HS-27A (cell line): ENCODE measurements around the gene ADCK2.
"Not testable (repeated sequence)": the region's sequence is repeated elsewhere in the genome, so short reads cannot be mapped to it uniquely, and the experiment has no call there.

Experiments used
- DNase-seq: peaks from one replicate; pipeline ENCODE4 v3.0.0-alpha.2; 2012; ENCODE audit warnings: low read depth, missing footprints

The ADCK2 gene

DNA sequence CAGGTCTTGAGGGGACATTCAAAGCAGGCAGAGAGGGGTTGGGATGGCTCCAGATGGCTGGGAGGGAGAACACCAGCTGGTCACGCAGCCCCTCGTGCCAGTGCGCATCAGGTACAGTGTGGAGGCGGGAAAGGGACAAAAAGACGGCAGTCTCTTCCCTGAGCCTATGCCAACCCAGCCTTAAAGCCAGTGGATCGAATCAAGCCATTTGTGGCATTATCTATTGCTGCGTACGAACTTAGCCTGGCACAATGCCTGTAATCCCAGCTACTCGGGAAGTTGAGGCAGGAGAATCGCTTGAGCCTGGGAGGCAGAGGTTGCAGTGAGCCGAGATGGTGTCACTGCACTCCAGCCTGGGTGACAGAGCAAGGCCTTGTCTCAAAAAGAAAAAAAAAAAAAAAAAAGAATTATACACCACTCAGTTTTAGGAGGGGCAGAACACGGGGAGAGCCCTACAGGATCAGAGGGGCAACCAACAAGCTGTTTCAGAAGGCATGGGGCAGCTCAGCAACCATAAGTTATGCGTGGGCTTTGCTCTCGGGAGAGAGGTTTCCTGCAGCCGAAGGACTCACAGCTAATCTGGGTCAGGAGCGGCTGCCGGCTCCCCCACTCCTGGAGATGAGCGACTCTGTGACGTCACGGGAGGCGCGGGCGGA, 23.4 kb downstream of the ADCK2 start:
- no peak for DNase-seq

DNA sequence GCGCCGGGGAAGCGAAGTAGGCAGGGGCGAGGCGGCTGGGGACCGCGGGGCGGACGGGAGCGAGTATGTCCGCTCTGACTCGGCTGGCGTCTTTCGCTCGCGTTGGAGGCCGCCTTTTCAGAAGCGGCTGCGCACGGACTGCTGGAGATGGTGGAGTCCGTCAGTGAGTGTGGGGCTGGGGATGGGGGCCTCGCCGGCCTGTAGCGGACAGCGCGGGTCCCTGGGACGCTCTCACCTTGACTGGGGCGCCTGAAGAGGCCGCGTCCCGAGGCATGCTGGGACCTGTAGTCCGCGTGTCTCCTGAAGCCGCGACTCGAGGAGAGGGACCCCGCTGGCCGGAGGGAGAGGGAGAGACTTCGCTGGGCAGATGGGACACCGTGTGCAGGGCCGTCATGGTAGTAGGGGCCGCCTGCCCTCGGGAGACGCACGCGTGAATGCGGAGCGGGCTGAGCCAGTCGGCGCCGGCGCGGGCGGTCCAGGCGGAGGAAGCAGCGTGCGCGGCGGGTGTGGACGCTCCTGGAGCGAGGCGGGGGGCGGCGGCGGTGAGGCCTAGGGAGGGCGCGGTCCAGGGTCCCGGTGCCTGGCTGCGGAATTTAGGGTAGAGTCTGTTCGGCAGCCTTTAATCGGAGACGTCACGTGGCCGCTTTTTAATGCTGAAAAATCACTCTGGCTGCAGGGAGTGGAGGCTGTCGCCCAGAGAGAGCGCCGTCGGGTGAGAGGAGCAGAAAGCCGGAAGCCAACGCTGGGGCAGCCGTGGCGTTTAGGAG, 24.1 kb downstream of the ADCK2 start, which contains the start of gene NDUFB2:
NDUFB2 (plus strand) TSS at position 29 of the 767 bp plus-strand sequence; CDS start at position 66, 37 bp downstream.
- DNase-seq = peak; percentile 64

DNA sequence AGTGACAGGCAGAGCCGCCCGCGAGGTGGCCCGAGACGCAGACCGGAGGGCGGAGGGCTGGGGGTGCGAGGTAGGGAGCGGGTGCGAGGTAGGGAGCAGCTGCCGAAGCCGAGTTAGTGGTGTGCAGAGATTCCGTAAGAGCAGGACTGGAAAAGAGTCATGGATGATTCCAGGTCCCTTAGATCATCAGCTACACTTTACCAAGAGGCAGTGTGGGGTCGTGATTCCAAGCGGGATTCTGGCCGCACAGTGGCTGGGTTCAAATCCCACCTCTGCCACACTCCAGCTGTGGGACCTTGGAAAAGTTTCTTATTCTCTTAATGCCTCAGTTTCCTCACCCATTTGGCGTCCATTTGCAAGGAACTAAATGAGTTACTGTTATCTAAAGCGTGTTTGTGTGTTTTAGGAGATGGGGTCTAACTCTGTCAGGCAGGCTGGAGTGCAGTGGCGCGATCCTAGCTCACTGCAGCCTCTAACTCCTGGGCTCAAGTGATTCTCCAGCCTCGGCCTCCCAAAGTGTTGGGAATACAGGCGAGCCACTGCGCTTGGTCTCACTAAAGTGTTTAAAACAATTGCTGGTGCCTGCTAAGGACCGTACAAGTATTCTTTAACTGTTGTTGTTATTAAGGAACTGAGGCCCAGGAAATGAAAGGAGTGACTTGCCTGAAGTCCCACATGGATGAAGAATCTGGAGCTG, 24.9 kb downstream of the ADCK2 start:
- DNase-seq = no peak

DNA sequence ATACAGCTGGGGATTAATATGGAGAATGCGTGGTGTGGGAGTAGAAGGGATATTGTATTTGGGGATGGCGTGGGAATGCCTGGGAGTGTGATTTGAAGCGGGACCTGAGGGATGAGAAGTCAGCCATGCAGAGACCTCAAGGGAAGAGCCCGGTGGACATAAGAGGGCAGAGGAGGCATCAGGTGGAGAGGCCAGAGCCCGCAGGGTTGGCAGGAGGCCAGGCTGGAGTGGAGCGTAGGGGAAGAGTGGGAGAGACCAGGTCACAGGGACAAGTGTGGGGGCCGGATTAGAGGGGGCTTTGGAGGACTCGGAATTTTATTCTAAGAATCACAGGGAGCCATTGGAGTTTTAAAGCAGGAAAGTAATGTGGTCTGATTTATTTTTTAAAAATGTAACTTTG, 25.7 kb downstream of the ADCK2 start:
- no peak for DNase-seq

DNA sequence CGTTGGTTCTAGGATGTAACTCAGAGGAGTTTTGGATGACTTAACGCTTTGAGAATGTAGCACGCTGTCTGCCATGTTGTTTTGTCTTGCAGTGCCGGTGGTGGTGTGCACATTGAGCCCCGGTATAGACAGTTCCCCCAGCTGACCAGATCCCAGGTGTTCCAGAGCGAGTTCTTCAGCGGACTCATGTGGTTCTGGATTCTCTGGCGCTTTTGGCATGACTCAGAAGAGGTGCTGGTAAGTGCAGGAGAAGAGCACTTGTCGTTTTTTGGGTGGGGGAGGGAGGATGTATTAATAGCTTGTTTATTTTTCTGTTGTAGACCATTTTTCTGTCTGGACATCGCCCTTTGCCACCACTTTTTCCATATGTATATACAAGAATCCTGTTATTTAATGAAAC, 30.0 kb downstream of the ADCK2 start:
- DNase-seq = no peak

DNA sequence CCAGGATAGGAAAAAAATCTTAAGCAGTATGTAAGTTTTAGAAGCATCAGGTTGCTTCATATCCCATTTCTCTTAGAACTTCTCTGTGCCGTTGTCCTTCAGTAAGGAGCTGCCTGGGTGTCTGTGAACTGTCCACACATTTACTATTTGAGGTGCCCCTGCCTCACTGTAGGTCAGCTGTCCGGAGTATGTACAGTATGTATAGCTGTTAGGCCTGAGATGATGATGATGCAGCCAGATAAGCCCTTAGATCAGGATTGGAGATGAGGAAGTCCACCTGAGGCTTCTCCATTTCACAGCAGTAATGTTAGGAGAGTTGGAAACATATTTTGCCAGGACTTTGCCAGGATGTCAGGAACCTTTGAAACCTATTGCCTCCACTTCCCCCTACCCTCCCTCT, 31.5 kb downstream of the ADCK2 start:
- DNase-seq = no peak

DNA sequence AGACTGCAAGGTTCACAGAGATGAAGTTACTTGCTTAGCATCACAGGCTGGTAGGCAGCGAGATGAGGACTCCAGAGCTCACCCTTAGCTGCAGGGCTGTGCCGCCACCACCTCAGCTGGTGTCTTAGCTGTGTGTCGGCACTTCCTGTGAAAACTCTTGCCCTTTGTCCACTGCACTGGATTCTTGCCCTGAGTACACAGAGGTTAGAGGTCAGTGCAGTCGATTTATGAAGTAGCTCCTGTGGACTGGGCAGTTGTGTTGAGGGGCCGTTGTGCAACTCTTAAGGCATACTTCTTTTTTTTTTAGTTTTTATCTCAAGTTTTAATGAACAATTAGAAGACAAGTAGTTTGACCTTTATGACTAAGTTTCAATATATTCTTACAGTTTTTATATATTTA, 34.4 kb downstream of the ADCK2 start:
- DNase-seq = no peak

DNA sequence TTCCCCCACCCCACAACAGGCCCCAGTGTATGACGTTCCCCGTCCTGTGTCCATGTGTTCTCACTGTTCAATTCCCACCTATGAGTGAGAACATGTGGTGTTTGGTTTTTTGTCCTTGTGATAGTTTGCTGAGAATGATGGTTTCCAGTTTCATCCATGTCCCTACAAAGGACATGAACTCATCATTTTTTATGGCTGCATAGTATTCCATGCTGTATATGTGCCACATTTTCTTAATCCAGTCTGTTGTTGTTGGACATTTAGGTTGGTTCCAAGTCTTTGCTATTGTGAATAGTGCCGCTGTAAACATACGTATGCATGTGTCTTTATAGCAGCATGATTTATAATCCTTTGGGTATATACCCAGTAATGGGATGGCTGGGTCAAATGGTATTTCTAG, 36.0 kb downstream of the ADCK2 start:
- DNase-seq = not testable (repeated sequence)

DNA sequence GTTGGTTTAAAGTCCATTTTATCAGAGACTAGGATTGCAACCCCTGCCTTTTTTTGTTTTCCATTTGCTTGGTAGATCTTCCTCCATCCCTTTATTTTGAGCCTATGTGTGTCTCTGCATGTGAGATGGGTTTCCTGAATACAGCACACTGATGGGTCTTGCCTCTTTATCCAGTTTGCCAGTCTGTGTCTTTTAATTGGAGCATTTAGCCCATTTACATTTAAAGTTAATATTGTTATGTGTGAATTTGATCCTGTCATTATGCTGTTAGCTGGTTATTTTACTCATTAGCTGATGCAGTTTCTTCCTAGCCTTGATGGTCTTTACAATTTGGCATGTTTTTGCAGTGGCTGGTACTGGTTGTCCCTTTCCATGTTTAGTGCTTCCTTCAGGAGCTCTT, 39.6 kb downstream of the ADCK2 start:
- DNase-seq = not testable (repeated sequence)

DNA sequence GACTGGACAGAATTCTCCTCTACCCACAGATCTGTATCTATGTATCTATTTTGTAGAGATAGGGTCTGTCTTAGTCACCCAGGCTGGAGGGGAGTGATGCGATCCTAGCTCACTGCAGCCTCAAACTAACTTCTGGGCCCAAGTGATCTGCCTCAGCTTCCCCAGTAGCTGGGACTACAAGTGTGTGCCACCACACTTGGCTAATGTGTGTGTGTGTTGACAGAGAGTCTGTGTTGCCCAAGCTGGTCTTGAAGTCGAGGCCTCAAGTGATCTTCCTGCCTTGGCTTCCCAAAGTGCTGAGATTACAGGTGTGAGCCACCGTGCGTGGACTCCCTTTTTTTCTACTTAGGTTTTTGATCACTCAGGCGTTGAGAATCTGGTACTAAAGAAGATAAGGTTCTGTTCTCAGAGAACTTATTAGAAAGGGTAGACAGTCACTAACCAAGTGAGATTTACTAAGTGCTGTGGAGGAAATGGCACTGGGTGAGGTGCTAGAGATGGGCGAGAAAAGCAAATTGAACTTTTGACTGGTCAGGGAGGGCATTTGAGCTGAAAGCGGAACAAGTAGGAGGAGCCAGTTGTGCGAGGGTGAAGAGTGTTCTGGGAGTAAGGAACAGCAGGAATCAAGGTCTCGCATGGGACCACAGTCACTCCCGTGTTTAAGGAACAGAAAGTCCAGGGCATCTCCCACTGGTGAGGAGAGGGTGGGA, 41.7 kb downstream of the ADCK2 start:
- no peak for DNase-seq

DNA sequence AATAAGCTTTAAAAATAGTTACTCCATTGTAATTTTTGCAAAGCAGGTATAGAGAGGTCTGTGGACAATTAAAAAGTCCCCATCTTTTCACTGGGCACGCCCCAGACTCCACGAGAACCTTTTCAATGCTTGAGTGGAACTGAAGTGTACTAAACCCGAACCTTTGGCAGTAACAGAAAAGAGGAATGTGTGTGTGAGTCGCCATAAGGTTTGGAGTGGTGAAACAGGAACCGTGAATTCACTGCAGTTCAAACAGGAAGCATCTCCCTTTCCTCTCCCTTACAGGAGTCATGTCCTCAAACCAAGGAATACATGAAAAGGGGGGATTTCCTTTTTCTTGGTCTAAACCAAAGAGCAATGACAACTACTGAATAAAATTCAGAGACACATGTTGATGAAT, 47.0 kb downstream of the ADCK2 start:
- no peak for DNase-seq

DNA sequence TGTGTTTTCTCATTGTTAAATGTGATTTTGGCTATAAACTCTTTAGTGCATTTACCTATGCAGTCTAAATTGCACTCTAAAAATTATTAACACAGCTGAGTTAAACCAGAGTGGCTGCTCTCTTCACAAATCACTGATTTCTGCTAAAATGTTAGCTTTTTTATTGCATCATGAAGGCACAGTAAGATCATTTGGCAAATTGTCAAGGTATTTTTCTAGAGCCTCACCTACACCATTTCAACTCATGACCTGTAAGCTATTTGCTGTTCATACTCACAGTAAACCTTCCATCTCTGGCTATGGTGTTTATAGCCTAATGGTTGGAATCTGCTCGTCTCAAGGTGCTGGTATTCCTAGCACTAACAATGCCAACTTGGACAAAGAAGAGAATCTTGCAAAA, 49.5 kb downstream of the ADCK2 start:
- no peak for DNase-seq

DNA sequence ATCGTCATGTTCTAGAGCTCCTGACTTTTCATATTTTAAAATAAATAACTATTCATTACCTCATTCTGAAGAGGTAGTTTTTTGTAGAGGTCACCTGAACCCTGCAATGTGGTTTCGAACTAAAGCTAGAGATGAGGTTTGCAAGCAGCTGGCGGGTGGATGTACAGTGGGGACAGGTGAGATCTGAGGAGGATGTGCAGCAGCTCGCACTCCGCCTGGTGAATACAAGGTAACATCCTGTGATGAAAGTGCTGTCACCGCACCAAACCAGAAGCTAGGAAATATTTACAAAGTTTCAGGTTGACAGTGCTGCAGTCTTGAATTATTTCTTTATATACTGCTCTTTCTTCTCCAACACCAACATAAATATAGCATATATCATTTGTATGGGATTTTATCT, 50.3 kb downstream of the ADCK2 start:
- no peak for DNase-seq

DNA sequence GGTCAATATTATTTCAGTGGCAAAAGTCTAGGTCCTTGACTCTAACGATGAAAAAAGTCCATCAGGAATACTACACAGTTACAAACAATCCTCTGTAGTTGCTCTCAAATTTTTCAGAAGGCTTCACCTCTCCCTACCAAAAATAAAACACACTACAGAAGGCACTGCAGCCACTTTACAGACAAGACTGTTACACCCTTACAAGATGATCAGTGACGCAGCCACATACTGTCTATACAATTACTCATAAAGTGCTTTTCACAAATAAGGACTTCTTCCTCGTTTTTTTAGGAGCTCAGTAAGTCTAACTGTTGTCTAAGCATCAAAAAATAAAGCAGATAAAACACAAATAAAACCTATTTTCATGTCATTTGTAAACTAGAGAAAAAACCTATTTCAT, 50.8 kb downstream of the ADCK2 start:
- no peak for DNase-seq

DNA sequence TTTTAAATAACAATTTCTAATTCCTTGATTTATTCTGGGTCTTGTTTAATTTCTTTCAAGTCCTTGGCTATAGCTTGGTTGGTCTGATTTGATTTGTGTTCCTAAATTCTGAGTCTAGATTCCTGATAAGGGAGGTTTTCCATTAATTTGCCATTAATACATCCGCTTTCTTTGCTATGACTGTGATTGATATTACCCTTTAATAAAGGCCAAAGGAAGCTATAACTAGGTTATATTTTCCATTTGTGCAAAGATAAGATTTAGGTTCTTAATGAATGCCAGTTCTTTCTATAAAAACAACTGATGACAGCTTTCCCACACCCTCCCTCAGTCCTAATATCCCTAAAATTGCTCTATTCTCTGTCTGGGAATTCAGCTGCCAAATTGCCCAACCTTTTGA, 52.0 kb downstream of the ADCK2 start:
- DNase-seq = no peak

DNA sequence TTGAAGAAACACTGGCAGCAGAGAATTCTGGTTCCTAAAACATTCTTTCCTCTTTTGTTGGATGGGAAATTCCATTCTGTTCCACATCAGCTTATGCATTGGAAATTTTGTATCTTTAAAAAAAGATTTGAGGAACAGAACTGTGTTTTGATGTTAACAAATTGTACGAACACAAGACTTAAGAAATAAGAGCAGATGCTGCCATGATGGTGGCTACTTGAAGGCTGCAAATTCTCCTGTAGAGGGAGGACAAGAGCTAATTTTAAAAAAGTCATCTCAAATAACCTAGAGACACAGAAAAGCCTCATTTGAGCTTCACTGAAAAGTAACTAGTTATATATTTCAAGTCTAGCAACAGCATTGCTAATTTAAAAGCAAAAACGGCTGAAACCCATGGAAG, 53.5 kb downstream of the ADCK2 start:
- DNase-seq = no peak

DNA sequence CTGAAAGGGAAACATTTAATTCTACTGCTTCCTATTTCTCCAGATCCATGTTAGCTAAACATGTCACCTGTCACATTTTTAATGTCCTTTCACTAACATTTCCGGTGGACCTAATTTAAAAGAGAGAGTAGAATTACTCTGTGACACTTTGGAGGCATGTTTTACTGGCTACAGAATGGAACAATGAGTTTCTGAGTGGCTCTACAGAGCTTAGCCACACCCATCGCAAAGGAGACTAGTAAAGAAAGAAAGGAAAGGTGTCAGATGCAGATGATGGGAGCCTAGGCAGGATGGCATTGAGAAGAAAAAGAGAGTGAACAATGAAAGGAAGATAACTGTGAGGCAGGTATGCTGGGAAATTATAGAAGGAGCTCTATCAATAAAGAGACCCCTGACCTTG, 59.7 kb downstream of the ADCK2 start:
- no peak for DNase-seq

DNA sequence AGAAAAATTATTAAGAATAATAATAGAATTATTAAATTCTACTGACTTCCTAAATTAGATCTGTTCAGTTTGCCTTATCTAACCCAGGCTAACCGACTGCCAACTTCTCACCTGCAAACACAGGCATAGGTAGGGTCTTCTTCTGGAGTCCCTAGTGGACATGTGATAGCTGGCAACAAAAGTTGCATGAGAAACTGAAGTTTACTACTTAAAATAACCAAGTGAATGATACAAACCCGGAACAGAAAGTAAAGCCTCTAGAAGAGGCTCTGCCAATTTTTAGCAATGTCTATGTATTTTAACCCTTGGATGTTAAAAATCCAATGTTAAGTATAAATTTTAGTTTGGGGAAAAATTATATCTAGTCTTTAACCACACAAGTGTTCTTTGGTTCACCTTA, 61.4 kb downstream of the ADCK2 start:
- DNase-seq = no peak

DNA sequence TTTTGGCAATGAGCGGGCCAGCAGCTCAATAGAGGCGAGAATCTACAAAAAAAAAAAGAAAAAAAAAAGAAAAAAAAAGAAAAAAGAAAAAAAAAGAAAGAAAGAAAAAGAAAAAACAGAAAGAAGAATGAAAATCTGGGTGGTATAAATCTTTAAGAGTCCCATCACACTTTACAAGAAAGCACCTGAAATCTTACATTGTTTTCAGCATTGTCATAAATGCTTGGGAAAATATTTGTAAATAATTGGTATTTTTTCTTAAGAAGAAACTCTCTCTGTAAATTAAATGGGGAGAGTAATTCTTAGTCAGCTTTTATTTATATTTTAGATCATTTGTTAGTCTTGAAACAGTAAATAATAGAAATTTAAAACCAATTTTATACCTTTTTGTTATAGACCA, 62.0 kb downstream of the ADCK2 start:
- DNase-seq = no peak

DNA sequence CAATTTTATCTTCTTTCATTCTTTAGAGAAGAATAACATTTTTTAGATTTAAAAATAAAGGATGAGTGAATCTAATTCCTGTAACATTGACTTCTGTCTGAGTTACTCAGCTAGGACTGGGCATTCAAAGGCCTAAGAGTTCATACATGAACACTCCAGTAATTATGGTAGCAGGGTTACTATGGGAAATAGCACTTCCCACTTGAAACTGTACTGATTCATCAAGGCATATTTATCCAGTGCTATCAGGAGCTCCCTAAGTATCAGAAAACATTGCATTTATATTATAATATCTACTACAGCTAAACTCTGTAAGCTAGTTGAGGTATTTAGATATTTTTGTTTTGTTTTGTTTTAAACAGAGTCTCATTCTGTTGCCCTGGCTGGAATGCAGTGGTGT, 65.5 kb downstream of the ADCK2 start:
- DNase-seq = no peak

DNA sequence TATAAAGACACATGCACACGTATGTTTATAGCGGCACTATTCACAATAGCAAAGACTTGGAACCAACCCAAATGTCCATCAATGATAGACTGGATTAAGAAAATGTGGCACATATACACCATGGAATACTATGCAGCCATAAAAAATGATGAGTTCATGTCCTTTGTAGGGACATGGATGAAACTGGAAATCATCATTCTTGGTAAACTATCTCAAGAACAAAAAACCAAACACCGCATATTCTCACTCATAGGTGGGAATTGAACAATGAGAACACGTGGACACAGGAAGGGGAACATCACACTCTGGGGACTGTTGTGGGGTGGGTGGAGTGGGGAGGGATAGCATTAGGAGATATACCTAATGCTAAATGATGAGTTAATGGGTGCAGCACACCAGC, 70.5 kb downstream of the ADCK2 start:
- DNase-seq = not testable (repeated sequence)

DNA sequence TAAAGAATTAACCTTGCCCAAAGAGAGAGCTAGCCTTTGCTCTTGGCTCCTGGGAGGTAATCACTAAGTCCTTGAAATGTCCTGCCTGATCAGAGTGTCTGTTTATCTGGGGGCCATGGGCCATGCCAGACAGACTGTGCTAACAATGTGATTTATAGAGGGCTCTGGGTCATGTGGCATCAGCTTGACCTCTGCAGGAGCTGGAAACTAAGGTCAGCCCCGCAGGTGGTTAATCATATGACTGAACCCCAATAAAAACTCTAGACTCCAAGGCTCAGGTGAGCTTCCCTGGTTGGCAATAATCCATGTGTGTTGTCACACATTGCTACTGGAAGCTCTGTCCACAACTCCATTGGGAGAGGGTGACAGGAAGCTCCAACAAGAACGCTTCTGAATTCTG, 71.3 kb downstream of the ADCK2 start:
- DNase-seq = no peak
